Hippocampal formation (tissue), 2 donors: ENCODE measurements around the gene A2M.

Experiments used
- DNase-seq, 2 donors: peaks; one replicate each; lab custom pipeline; 2025; lab: John Stamatoyannopoulos, UW

Gene A2M

GRCh38 chr12:9099552-9100190 is 16.0 kb downstream of the A2M start:
- no peak for DNase-seq

GRCh38 chr12:9098463-9099026 is 17.2 kb downstream of the A2M start:
- no peak for DNase-seq

DNA sequence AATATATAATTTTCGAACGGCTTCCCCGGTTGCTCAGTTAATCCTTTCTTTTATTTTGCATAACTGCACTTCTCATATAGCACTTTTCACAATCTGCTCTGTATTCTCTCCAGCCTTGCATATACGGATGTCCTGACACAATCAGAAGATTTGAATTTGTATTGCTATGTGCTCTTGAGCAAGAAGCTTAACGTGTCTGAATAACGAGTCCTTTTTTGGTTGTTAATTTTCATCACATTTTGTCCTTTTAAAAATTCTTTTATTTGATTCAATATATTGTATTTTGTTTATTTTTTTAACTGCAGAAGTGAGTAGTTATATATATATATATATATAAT is 17.6 kb downstream of the A2M start:
- DNase-seq = no peak

DNA sequence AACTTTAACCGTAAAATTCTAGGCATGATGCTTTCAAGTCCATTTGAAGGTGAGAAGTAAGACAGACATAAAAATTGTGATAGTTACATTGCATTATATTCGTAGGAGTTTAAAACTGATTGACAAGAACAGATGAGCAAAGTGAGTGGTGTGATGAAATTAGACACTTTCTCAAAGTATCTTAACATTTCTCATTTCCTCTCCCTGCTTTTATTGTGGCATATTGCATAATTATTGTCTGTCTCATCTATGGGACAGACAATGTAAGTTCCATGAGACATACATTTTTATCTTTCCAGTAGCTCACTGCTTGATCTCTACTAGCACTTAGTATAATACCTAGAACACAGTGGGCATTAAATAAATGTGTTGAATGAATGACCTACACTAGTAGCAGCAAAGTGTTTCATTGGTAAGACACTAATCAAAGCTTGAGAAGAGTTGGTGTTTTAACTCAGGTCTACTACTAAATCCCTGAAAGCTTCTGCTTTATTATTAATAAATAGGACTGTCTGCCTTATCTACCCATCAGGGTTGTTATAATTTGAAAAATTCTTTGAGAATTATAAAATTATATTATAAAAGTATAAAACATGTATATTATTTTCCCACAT is 19.0 kb downstream of the A2M start:
- DNase-seq = no peak

DNA sequence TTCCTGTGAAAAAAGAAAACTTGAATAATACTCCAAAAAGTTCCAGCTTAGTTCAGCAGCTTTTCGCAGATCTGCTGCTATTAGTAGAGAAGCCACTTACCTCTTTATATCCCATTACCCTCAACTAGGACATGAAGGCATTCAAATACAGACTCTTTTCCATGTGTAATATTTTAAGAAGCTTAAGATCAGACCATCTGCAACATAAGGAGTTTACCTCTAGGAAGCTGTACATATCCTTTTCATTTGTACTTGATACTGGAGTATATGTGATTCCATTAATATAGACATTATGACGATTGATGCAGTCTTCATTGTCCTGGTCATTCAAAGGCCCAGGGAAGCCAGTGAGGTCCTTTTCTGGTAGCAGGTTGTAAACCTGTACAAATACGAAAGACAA is 20.4 kb downstream of the A2M start:
- DNase-seq = no peak

DNA sequence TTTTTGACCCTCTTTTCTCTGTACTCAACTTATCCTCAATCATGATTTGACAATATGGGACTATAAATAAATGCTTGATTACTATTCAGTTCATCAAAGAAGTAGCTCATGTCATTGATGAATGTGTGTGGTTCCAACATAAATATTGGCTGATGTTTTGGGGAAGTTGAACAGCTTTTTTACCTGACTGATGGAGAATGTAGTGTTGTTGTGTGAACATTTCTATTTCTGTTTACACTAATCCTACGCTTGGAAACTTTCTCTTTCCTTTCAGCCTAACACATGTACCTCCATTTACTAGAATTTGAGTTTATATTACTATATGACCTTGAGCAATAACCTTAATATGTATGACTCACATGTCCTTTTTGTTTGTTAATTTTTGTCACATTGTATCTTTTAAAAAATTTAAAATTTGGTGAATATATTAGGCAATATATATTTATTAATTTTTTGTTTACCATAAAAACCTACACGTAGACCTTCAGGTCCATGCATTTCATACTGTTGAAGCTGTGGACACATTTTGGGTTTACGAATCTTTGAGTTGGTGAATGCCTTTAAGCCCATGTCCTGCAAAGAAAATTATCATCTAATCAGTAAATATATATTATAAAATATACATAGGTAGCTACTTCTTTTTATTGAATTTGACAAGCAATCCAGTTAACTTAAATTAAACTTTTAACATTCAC is 21.1 kb downstream of the A2M start:
- DNase-seq = no peak

DNA sequence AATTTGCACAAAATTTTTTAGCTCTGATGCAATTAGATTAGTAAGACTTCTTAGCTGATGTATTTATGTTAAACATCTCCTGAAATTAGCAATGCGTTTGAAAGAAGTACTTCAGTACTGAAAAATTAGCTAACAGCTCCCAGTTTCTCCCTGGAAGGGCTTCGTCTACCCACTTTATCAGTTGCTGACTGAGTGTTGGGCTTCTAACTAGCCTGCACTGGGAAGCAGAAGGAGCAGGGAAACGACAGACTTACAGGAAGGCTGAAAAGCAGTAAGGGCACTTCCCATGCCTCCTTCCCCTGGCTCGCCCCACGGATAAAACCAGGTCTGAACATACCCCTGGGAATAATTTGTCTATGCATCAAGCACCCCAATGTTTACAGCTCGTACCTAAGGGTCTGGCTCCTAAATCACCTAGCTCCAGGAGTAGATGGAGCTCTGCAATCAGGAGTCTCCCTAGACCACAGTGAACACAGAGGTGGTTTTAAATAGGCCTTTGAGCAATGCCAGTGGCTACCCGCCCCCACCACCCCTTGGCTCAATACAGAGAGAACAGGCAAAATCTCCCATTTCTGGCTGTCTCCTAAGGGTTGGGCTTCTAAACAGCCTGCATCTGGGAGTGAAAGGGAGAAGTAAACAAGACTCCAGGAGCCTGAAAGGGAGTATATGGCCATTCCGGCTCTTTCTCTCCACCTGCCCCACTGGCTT is 23.7 kb downstream of the A2M start:
- no peak for DNase-seq

DNA sequence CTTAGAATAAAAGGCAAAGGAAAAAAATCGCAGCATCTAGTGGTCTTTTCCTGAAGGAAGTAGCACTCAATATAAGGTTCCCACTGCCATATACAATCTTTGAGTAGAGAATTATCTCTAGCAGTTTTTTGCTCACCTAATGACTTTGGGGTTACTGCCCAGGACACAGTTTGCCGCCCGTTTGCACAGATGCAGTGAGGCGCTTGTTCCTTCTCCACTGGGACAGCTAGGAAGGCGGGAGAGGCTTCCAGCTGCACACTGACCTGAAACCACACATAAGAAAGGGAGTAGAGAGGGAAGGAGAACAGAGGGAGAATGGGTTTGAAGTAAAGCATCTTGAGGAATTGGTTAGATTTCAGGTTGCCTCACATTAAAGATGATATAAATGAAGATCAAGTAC is 25.5 kb downstream of the A2M start:
- no peak for DNase-seq

- DNase-seq = no peak
Measured at GRCh38 chr12:9087087-9087835, 28.5 kb downstream of the A2M start.

DNA sequence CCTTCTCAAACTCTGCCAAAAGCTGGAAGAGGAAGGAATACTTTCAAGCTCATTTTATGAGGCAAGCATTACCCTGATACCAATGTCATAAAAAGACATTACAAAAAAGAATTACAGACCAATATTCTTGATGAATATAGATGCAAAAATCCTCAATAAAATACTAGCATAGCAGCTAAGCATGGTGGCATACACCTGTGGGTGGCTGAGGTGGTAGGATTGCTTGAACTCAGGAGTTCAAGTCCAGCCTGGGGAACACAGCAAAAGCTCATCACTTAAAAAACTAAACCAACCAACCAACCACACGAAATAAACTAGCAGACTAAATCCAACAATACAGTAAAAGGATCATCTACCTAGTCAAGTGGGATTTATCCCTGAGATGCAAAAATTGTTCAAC is 29.6 kb downstream of the A2M start:
- DNase-seq = no peak

DNA sequence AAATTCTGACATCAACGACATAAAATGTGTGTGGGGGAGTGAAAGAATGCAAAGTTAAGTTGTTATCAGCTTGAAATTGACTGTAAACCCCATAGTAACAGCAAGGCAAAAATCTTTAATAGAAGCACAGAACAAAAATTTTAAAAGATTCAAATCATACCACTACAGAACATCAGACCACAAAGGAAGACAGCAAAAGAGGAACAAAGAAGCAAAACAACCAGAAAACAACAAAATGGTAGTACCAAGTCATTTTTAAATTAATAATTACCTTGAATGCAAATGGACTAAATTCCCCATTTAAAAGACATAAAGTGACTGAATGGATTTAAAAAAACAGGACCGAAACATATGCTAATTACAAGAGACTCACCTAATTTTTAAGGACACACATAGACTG is 31.3 kb downstream of the A2M start:
- no peak for DNase-seq

GRCh38 chr12:9083793-9084192 is 31.9 kb downstream of the A2M start:
- DNase-seq = no peak

- DNase-seq = no peak
Measured at GRCh38 chr12:9081667-9082427, 33.9 kb downstream of the A2M start.

DNA sequence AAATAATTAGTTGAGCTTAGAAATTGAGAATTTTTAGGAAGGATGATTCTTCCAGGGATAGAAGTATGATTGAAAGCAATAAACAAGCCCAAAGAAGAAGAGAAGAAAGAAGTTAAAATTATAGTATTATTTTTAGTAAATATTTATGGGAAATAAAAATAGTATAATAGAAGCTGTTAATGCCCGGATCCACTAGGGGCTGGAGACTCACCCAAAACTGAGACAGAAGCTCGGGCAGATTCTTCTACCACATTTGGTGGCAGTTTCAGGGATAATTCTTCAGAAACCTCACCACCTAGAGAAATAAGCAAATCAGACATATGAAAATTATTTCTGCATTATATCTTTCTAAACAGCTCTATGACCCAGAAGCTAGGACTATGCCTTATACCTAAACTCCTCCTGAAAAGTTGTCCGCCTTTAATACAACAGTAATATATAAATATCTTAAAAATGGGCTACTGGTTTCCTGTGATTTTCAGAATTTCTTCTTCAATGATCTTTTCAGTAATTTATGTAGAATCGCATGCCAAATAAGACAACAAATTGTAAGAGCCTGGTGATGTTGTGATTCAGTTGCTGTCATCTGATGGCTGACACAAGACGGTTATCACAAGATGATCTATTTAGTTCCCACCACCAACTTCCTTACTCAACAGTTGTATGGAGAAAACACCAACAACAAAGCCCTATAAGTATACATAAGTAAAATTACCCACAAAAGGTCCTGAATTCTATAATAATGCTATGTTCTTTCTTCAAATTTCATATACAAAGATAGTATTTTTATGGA is 35.6 kb downstream of the A2M start:
- no peak for DNase-seq

- no peak for DNase-seq
Measured at GRCh38 chr12:9079082-9079481, 36.6 kb downstream of the A2M start.

- DNase-seq = no peak
Measured at GRCh38 chr12:9077152-9078031, 38.3 kb downstream of the A2M start.

GRCh38 chr12:9076733-9077132 is 39.0 kb downstream of the A2M start:
- DNase-seq = no peak

DNA sequence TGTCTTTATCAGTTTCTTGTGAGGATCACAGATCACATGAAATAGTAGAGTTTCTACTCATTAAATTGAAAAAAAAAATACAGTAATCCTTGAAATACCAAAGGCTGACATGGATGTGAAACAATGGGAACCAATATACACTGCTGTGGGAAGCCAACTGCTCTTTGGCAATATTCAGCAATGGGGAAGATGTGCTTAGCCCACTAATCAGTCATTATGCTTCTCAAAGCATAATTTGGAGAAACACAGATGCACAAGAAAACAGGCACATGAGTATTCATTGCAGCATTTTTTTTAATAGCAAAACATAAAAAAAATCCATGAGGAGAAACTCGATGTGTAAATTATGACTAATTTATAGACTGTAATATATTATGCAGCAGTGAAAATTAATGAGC is 40.6 kb downstream of the A2M start:
- DNase-seq = no peak

DNA sequence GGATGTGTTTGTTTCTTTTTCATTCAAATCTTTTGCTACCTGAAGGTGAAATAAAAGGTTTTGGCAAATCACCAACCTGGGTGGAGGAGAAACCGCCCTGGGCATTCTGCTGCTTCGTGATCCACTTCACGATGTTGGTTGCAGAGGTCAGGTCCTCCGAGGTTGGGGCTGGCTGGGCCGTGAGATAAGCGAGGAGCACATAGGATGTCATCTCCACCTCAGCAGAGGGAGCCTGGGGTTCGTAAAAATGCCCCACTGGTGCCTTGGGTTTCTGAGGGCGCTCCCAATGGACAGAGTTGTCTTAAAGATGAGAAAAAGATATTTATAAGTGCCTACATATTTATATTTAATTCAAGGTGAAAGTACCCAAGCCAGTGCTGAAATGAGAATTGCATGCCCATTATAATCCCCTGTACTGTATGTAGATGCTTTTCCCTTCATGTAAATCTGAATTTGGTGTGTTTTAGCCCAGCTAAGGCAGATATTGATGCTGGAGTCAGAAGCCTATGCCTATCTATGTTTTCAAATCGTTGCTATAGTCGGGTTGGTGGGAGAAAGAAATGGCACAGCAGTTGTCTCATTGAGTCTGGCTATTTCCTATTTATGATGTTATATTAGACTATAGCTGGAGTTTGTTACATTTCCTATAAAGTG is 41.1 kb downstream of the A2M start:
- no peak for DNase-seq
